Glomerular visceral epithelial cell (primary cell): Measurements from ENCODE around the gene GPC1.
"Not testable (repeated sequence)": the region's sequence is repeated elsewhere in the genome, so short reads cannot be mapped to it uniquely, and the experiment has no call there.

Source experiments
- DNase-seq: peaks from one replicate; pipeline ENCODE4 v3.0.0-alpha.2; 2016; ENCODE audit errors: extremely low spot score

GPC1 gene

GRCh38 chr2:240435457-240435947 lies at the start of gene GPC1:
TSS of gene GPC1 (plus strand) at chr2:240435663. CDS start at chr2:240435919, 256 bp downstream.
- peak; percentile 91 for DNase-seq

GRCh38 chr2:240386326-240386725 lies 49.1 kb upstream of the GPC1 start:
- no peak for DNase-seq

GRCh38 chr2:240386743-240387142 lies 48.7 kb upstream of the GPC1 start:
- not testable (repeated sequence) for DNase-seq

GRCh38 chr2:240387325-240387668 lies 48.2 kb upstream of the GPC1 start:
- DNase-seq: no peak

GRCh38 chr2:240387669-240388358 lies 47.6 kb upstream of the GPC1 start:
- peak; percentile 95 for DNase-seq

GRCh38 chr2:240388471-240389301 lies 46.8 kb upstream of the GPC1 start:
- DNase-seq: no peak

GRCh38 chr2:240389302-240389805 lies 46.1 kb upstream of the GPC1 start:
- no peak for DNase-seq

- DNase-seq: no peak
Measured at GRCh38 chr2:240390091-240391073, 45.1 kb upstream of the GPC1 start.

GRCh38 chr2:240391111-240392051 lies 44.1 kb upstream of the GPC1 start:
- no peak for DNase-seq

- DNase-seq: no peak
Measured at GRCh38 chr2:240392084-240392947, 43.1 kb upstream of the GPC1 start.

GRCh38 chr2:240392948-240393830 lies 42.3 kb upstream of the GPC1 start:
- no peak for DNase-seq

GRCh38 chr2:240393831-240394410 lies 41.5 kb upstream of the GPC1 start:
- no peak for DNase-seq

- DNase-seq: no peak
Measured at GRCh38 chr2:240394549-240394948, 40.9 kb upstream of the GPC1 start.

GRCh38 chr2:240395448-240395847 lies 40.0 kb upstream of the GPC1 start:
- DNase-seq: no peak

GRCh38 chr2:240395896-240396622 lies 39.4 kb upstream of the GPC1 start:
- no peak for DNase-seq

- no peak for DNase-seq
Measured at GRCh38 chr2:240396623-240397541, 38.6 kb upstream of the GPC1 start.
